B cell (primary cell): Measurements from ENCODE around the gene MAML3. TPM values are rescaled to one million over a fixed set of nuclear protein-coding genes. Genes with fewer than 3 reads are reported as not detected.

ENCODE experiments used
- ATAC-seq: fragments of 200-7000 bp; cut with Tn5 transposase; one replicate; pipeline ENCODE4 v1.10.0; 2021; ENCODE audit warnings: low read depth, mild to moderate bottlenecking, moderate number of reproducible peaks, moderate library complexity
- CTCF ChIA-PET: fragments of 350-600 bp; sonication (Branson Sonifier 250); formaldehyde crosslinking; loops from one replicate; lab custom pipeline; 2021; ENCODE audit warnings: antibody characterized with exemption, inconsistent platforms; lab: Charles Lee
- POLR2A ChIA-PET: fragments of 350-600 bp; sonication (Branson Sonifier 250); formaldehyde crosslinking; loops from one replicate; lab custom pipeline; 2021; ENCODE audit warnings: antibody characterized with exemption; lab: Charles Lee
- DNase-seq: peaks from one replicate; pipeline ENCODE4 v3.0.0; 2013
- H2AFZ ChIP-seq: 2 replicates; pipeline ENCODE4 v1.6.1; 2012; ENCODE audit warnings: mild to moderate bottlenecking, low read depth, low read length; ENCODE audit not compliant: insufficient read depth, poor library complexity, severe bottlenecking
- H3K27ac ChIP-seq, 2 donors: 1 replicate in 1 of 2; 2 replicates in 1 of 2; pipeline ENCODE4 v1.5.1; 2012 to 2013; ENCODE audit warnings: low read length in 2 of 2, mild to moderate bottlenecking in 2 of 2, moderate library complexity in 1 of 2
- H3K27me3 ChIP-seq, 4 experiments: fragments of 200-600 bp in 1 of 4; sonication (generic) in 1 of 4; replicated peaks in 1 of 4; 1 replicate in 2 of 4; 2 replicates in 2 of 4; pipeline versions ENCODE4 v1.6.1 to v1.7.0; 2013 to 2016; ENCODE audit warnings: low read length in 3 of 4, mild to moderate bottlenecking in 2 of 4, mixed read lengths in 1 of 4, moderate library complexity in 1 of 4; ENCODE audit not compliant: insufficient read depth in 4 of 4, control insufficient read depth in 3 of 4; ENCODE audit errors: control extremely low read depth in 1 of 4
- H3K36me3 ChIP-seq, 2 experiments: replicated peaks in 1 of 2; 1 replicate in 1 of 2; 2 replicates in 1 of 2; pipeline versions ENCODE4 v1.6.1 to v1.7.1; 2013; ENCODE audit warnings: low read length in 1 of 2; ENCODE audit not compliant: insufficient read depth in 2 of 2, control insufficient read depth in 1 of 2; ENCODE audit errors: control extremely low read depth in 1 of 2, extremely low read depth in 1 of 2
- H3K4me1 ChIP-seq, 2 donors: fragments of 200-600 bp in 1 of 2; sonication (generic) in 1 of 2; 1 replicate in 1 of 2; 2 replicates in 1 of 2; pipeline versions ENCODE4 v1.5.1 to v1.6.1; 2013 to 2017; ENCODE audit warnings: low read length in 2 of 2; ENCODE audit not compliant: control insufficient read depth in 2 of 2, insufficient read depth in 2 of 2
- H3K4me2 ChIP-seq: replicated peaks from 2 replicates; pipeline ENCODE3; 2012; ENCODE audit warnings: mild to moderate bottlenecking, low read depth, low read length; ENCODE audit not compliant: poor library complexity, severe bottlenecking
- H3K4me3 ChIP-seq, 5 experiments: fragments of 200-600 bp in 1 of 5; sonication (generic) in 1 of 5; 1 replicate in 3 of 5; 2 replicates in 2 of 5; pipeline versions ENCODE4 v1.5.1 to v1.7.0; 2011 to 2016; ENCODE audit warnings: low read length in 4 of 5, mild to moderate bottlenecking in 4 of 5, low read depth in 2 of 5, control low read depth in 1 of 5, moderate library complexity in 1 of 5; ENCODE audit not compliant: insufficient read depth in 1 of 5; ENCODE audit errors: control extremely low read depth in 1 of 5, extremely low read depth in 1 of 5
- H3K79me2 ChIP-seq: fragments of 200-600 bp; sonication (generic); one replicate; pipeline ENCODE4 v1.6.0; 2016; ENCODE audit warnings: low read length; ENCODE audit not compliant: control insufficient read depth, insufficient read depth
- H3K9ac ChIP-seq: fragments of 200-600 bp; sonication (generic); 2 replicates; pipeline ENCODE4 v1.6.1; 2017; ENCODE audit warnings: mild to moderate bottlenecking, low read length, moderate library complexity
- H3K9me3 ChIP-seq, 3 donors: one replicate each; pipeline versions ENCODE4 v1.6.1 to v1.7.1; 2013; ENCODE audit warnings: low read length in 2 of 3; ENCODE audit not compliant: control insufficient read depth in 2 of 3, insufficient read depth in 1 of 3; ENCODE audit errors: control extremely low read depth in 1 of 3
- H4K20me1 ChIP-seq: 2 replicates; pipeline ENCODE4 v1.6.0; 2012; ENCODE audit warnings: mild to moderate bottlenecking, low read length; ENCODE audit not compliant: insufficient read depth, control insufficient read depth, poor library complexity, severe bottlenecking
- H3K27ac Mint-ChIP-seq: one replicate; pipeline ENCODE4 v1.8.0; 2021; ENCODE audit warnings: mixed read lengths
- H3K27me3 Mint-ChIP-seq: one replicate; pipeline ENCODE4 v1.8.0; 2021; ENCODE audit warnings: mixed read lengths
- H3K4me1 Mint-ChIP-seq: one replicate; pipeline ENCODE4 v1.8.0; 2021; ENCODE audit warnings: mixed read lengths
- H3K4me3 Mint-ChIP-seq: one replicate; pipeline ENCODE4 v1.8.0; 2021; ENCODE audit warnings: mixed read lengths
- H3K9me3 Mint-ChIP-seq: one replicate; pipeline ENCODE4 v1.8.0; 2022; ENCODE audit warnings: mixed read lengths; ENCODE audit not compliant: insufficient read depth
- CTCF ChIP-seq: fragments of 200-600 bp; IDR thresholded peaks from one replicate; pipeline ENCODE4 v1.8.0; 2022; ENCODE audit warnings: antibody characterized with exemption, mild to moderate bottlenecking
- EZH2 ChIP-seq: IDR thresholded peaks from 2 replicates; pipeline ENCODE4 v1.6.1; 2012; ENCODE audit warnings: borderline replicate concordance, low read depth, mild to moderate bottlenecking, moderate library complexity, low read length; ENCODE audit not compliant: insufficient read depth, poor library complexity, severe bottlenecking
- WGBS: methylation state at CpG from one replicate; pipeline ENCODE4 v1.1.5; 2013; ENCODE audit warnings: missing lambda C conversion rate; ENCODE audit not compliant: insufficient coverage; 5-methylcytosine and 5-hydroxymethylcytosine counted together
- intact Hi-C: fragments of 100-400 bp; cut with micrococcal nuclease; formaldehyde crosslinking; loops from one replicate; pipeline ENCODE4 v1.10.0; 2022
- polyA plus RNA-seq: library from polyadenylated mRNA; depleted of rRNA; stranded (reverse); fragments of >200 nt; gene quantifications from 2 replicates; pipeline ENCODE4 v1.2.3, GENCODE V29; 2012
- total RNA-seq, 2 donors: library from RNA; stranded (reverse); fragments of 120-200 nt in 1 of 2; gene quantifications; 1 replicate in 1 of 2; 2 replicates in 1 of 2; pipeline versions ENCODE4 v1.2.3 to v1.2.4, GENCODE V29; 2013 to 2022

The MAML3 gene
- total and polyA plus RNA-seq, 2 donors (not counting 1 experiment from before 2014, with no cell fraction given) = 0.94 to 5.3 TPM

- peak overlapping the region; percentile 53 for H3K4me3 Mint-ChIP-seq
- 55% methylated on average over 6 of the region's 6 CpGs for WGBS
- DNase-seq = no peak
- peaks cover 21% of the 10 kb centered on the region for H3K4me1 Mint-ChIP-seq
- CTCF ChIA-PET = interaction anchor here (1.5 kb wide), 1 partner anchor 12 kb away, joined by 3 read pairs; no protein-coding TSS in a partner anchor
- Histone ChIP-seq H3K79me2 (peaks cover 5% of the 10 kb centered on the region), H3K4me1 (peaks cover 18 to 22% of the 10 kb centered on the region in 2 donors), H3K27ac (no peak overlapping the region), H3K9me3 (no peaks in the 10 kb centered on the region), H3K36me3 (no peaks in the 10 kb centered on the region), H3K9ac (no peak overlapping the region), H4K20me1 (no peaks in the 10 kb centered on the region), H2AFZ (peak overlapping the region; percentile 17), H3K4me2 (peak overlapping the region; percentile 38), H3K27me3 (no peaks in the 10 kb centered on the region), H3K4me3 (no peak overlapping the region)
- peaks cover 18% of the 10 kb centered on the region for H3K27me3 Mint-ChIP-seq
- no peaks in the 10 kb centered on the region for H3K9me3 Mint-ChIP-seq
- no peak overlapping the region for H3K27ac Mint-ChIP-seq
- no peak for TF ChIP-seq CTCF
- TF ChIP-seq EZH2 = no peak
- POLR2A ChIA-PET = no interaction called here
- intact Hi-C loops = no loop called here
- no peak for ATAC-seq
Measured at GRCh38 chr4:140070973-140071372, 83.0 kb downstream of the MAML3 start.

GRCh38 chr4:140070366-140070765, 83.6 kb downstream of the MAML3 start:
- WGBS = 28% methylated on average over 2 of the region's 2 CpGs
- TF ChIP-seq CTCF (no peak), EZH2 (no peak)
- peak overlapping the region; percentile 53 for H3K4me3 Mint-ChIP-seq
- no peaks in the 10 kb centered on the region for H3K9me3 Mint-ChIP-seq
- H3K27ac Mint-ChIP-seq = peak overlapping the region; percentile 60
- H2AFZ ChIP-seq = peak overlapping the region; percentile 17
- CTCF ChIA-PET = interaction anchor here (1.5 kb wide), 1 partner anchor 12 kb away, joined by 3 read pairs; no protein-coding TSS in a partner anchor
- peaks cover 18 to 22% of the 10 kb centered on the region in 2 donors for H3K4me1 ChIP-seq
- H3K79me2 ChIP-seq = peaks cover 5% of the 10 kb centered on the region
- H3K4me3 ChIP-seq = no peak overlapping the region
- H3K4me1 Mint-ChIP-seq = peaks cover 21% of the 10 kb centered on the region
- H3K27me3 Mint-ChIP-seq = peaks cover 20% of the 10 kb centered on the region
- no peaks in the 10 kb centered on the region for H3K36me3 ChIP-seq
- H3K9ac ChIP-seq = peak overlapping the region; percentile 1
- H3K27ac ChIP-seq = peak overlapping the region in 1 of 2 donors; percentile 19
- DNase-seq (no peak), ATAC-seq (no peak)
- intact Hi-C loops = no loop called here
- peak overlapping the region; percentile 38 for H3K4me2 ChIP-seq
- POLR2A ChIA-PET = no interaction called here
- no peaks in the 10 kb centered on the region for H4K20me1 ChIP-seq
- H3K27me3 ChIP-seq = no peaks in the 10 kb centered on the region
- H3K9me3 ChIP-seq = no peaks in the 10 kb centered on the region
